Endothelial cell of umbilical vein (primary cell): Measurements from ENCODE around the gene DCC. TPM values are rescaled to one million over a fixed set of nuclear protein-coding genes. Genes with fewer than 3 reads are reported as not detected.

Experiments used
- BruUV-seq: library from RNA; stranded (reverse); fragments of 400-500 nt; replicated peaks from 2 replicates; lab custom pipeline; 2021; lab: Mats Ljungman, UMichigan
- CTCF ChIA-PET: fragments of 300-600, 350-600 bp; sonication (Branson Sonifier 250); formaldehyde crosslinking; loops from one replicate; lab custom pipeline; 2021; ENCODE audit warnings: antibody characterized with exemption, inconsistent platforms; lab: Charles Lee
- POLR2A ChIA-PET: fragments of 300-600, 350-600 bp; sonication (Branson Sonifier 250); formaldehyde crosslinking; loops from one replicate; lab custom pipeline; 2021; ENCODE audit warnings: antibody characterized with exemption, inconsistent platforms; lab: Charles Lee
- DNase-seq: peaks from one replicate; pipeline ENCODE4 v3.0.0-alpha.2; 2011; ENCODE audit warnings: low read depth, low spot score
- FAIRE-seq: peaks from 2 replicates; lab custom pipeline; 2011; peaks lifted over from hg19 to GRCh38; lab: Jason Lieb, UNC
- H2AFZ ChIP-seq: 2 replicates; pipeline ENCODE4 v1.6.0; 2012; ENCODE audit warnings: low read depth, low read length, control low read depth, inconsistent platforms
- H3K27ac ChIP-seq: 2 replicates; pipeline ENCODE4 v1.5.1; 2011; ENCODE audit warnings: low read depth, mild to moderate bottlenecking, control low read depth, low read length, moderate library complexity; ENCODE audit not compliant: insufficient read depth
- H3K27me3 ChIP-seq, 2 experiments: 2 replicates each; pipeline versions ENCODE4 v1.6.0 to v1.6.1; 2011; ENCODE audit warnings: low read length in 2 of 2, mixed read lengths in 1 of 2; ENCODE audit not compliant: control insufficient read depth in 2 of 2, insufficient read depth in 2 of 2
- H3K36me3 ChIP-seq, 2 experiments: 2 replicates in 1 of 2; 3 replicates in 1 of 2; pipeline ENCODE4 v1.5.1; 2011; ENCODE audit warnings: low read length in 2 of 2, mild to moderate bottlenecking in 1 of 2, moderate library complexity in 1 of 2; ENCODE audit not compliant: control insufficient read depth in 2 of 2, insufficient read depth in 2 of 2; ENCODE audit errors: extremely low read depth in 1 of 2
- H3K4me1 ChIP-seq: 3 replicates; pipeline ENCODE4 v1.5.1; 2011; ENCODE audit warnings: mild to moderate bottlenecking, low read length; ENCODE audit not compliant: control insufficient read depth, insufficient read depth; ENCODE audit errors: extremely low read depth
- H3K4me2 ChIP-seq: 2 replicates; pipeline ENCODE4 v1.6.1; 2011; ENCODE audit warnings: low read length, control low read depth, mixed read lengths; ENCODE audit not compliant: insufficient read depth
- H3K4me3 ChIP-seq, 3 experiments: fragments of 200-600 bp in 1 of 3; sonication (generic), shearing (Covaris generic) in 1 of 3; replicated peaks in 1 of 3; 2 replicates each; pipeline ENCODE4 v1.5.1; 2011 to 2016; ENCODE audit warnings: control low read depth in 3 of 3, low read length in 3 of 3, mild to moderate bottlenecking in 2 of 3, inconsistent platforms in 1 of 3, low read depth in 1 of 3, moderate library complexity in 1 of 3; ENCODE audit not compliant: insufficient read depth in 1 of 3
- H3K79me2 ChIP-seq: 2 replicates; pipeline ENCODE4 v1.6.0; 2012; ENCODE audit warnings: low read length, inconsistent platforms; ENCODE audit not compliant: control insufficient read depth, insufficient read depth
- H3K9ac ChIP-seq: replicated peaks from 2 replicates; pipeline ENCODE3; 2011; ENCODE audit warnings: low read length, control low read depth; ENCODE audit not compliant: insufficient read depth; ENCODE audit errors: extremely low read depth
- H3K9me1 ChIP-seq: replicated peaks from 3 replicates; pipeline ENCODE4 v1.6.0; 2011; ENCODE audit warnings: mild to moderate bottlenecking, low read length; ENCODE audit not compliant: control insufficient read depth, insufficient read depth; ENCODE audit errors: extremely low read depth
- H3K9me3 ChIP-seq: replicated peaks from 2 replicates; pipeline ENCODE4 v1.5.1; 2012; ENCODE audit warnings: low read length, inconsistent platforms; ENCODE audit not compliant: control insufficient read depth, insufficient read depth
- H4K20me1 ChIP-seq: replicated peaks from 2 replicates; pipeline ENCODE3; 2011; ENCODE audit warnings: mild to moderate bottlenecking, low read length; ENCODE audit not compliant: control insufficient read depth, insufficient read depth; ENCODE audit errors: extremely low read depth
- CTCF ChIP-seq, 2 donors: IDR thresholded peaks; 1 replicate in 1 of 2; 2 replicates in 1 of 2; pipeline ENCODE4 v1.5.1; 2011; ENCODE audit warnings: low read length in 2 of 2, mild to moderate bottlenecking in 2 of 2, moderate library complexity in 2 of 2, control low read depth in 1 of 2, inconsistent platforms in 1 of 2, low read depth in 1 of 2; ENCODE audit not compliant: insufficient read depth in 1 of 2; ENCODE audit errors: extremely low read depth in 1 of 2
- EZH2 ChIP-seq: IDR thresholded peaks from 2 replicates; pipeline ENCODE4 v1.6.1; 2012; ENCODE audit warnings: borderline replicate concordance, low read depth, mild to moderate bottlenecking, moderate library complexity, low read length, inconsistent platforms; ENCODE audit not compliant: severe bottlenecking
- GATA2 ChIP-seq: IDR thresholded peaks from 2 replicates; pipeline ENCODE4 v1.7.0; 2011; ENCODE audit warnings: low read depth, mild to moderate bottlenecking, moderate library complexity, mixed read lengths, low read length; ENCODE audit not compliant: insufficient read length, insufficient read depth
- MAX ChIP-seq: IDR thresholded peaks from 2 replicates; pipeline ENCODE4 v1.6.1; 2011; ENCODE audit not compliant: insufficient read depth, insufficient read length
- MYC ChIP-seq: IDR thresholded peaks from one replicate; pipeline ENCODE4 v1.6.1; 2011; ENCODE audit warnings: mild to moderate bottlenecking, low read depth, low read length
- POLR2A ChIP-seq: IDR thresholded peaks from 2 replicates; pipeline ENCODE4 v1.6.1; 2012; ENCODE audit warnings: low read depth, mild to moderate bottlenecking, control low read depth, low read length
- POLR2AphosphoS5 ChIP-seq: IDR thresholded peaks from 2 replicates; pipeline ENCODE4 v1.6.1; 2012; ENCODE audit warnings: low read depth, mild to moderate bottlenecking, control low read depth, low read length, moderate library complexity; ENCODE audit not compliant: insufficient read depth
- dilution Hi-C: fragments of 300-500 bp; cut with MboI; formaldehyde crosslinking; loops from one replicate; pipeline ENCODE4 v1.15.0; 2019; ENCODE audit warnings: low sequenced_read_pairs; ENCODE audit not compliant: extremely low pct_ligation_motif_present
- intact Hi-C: fragments of 100-400 bp; cut with micrococcal nuclease; formaldehyde crosslinking; loops from one replicate; pipeline ENCODE4 v1.10.0; 2022
- polyA plus RNA-seq, 4 experiments: library from polyadenylated mRNA; depleted of rRNA in 3 of 4; stranded (reverse) in 3 of 4; unstranded in 1 of 4; fragments of >200 nt; gene quantifications; 2 replicates each; pipeline versions ENCODE4 v1.2.1 to v1.2.3, GENCODE V29; 2011 to 2012; ENCODE audit warnings: missing spikeins in 1 of 4
- total RNA-seq: library from RNA; stranded (reverse); gene quantifications from 2 replicates; pipeline ENCODE4 v1.2.3, GENCODE V29; 2021

Gene DCC
- total and polyA plus RNA-seq, 2 donors (not counting 3 experiments of a cell fraction or from before 2014, with no cell fraction given), result not detected

GRCh38 chr18:52598921-52599320, 258.9 kb downstream of the DCC start:
- dilution Hi-C loops, result no loop called here
- POLR2A ChIA-PET, result no interaction called here
- Histone ChIP-seq H3K4me1 (no peaks in the 10 kb centered on the region), H2AFZ (no peak overlapping the region), H3K9ac (no peak overlapping the region), H3K36me3 (no peaks in the 10 kb centered on the region), H3K9me3 (peaks cover 3% of the 10 kb centered on the region), H3K27me3 (no peaks in the 10 kb centered on the region), H3K9me1 (no peaks in the 10 kb centered on the region), H3K79me2 (no peaks in the 10 kb centered on the region), H4K20me1 (no peaks in the 10 kb centered on the region), H3K27ac (no peak overlapping the region), H3K4me3 (no peak overlapping the region), H3K4me2 (no peak overlapping the region)
- TF ChIP-seq CTCF (IDR thresholded peaks at IDR 0.05; ENCODE audit: extremely low read depth in 1 of 2, insufficient read depth in 1 of 2, low read depth in 1 of 2, low read length in 2 of 2), result no peak
- no peak for TF ChIP-seq GATA2
- no peak for TF ChIP-seq POLR2AphosphoS5
- TF ChIP-seq EZH2, result no peak
- intact Hi-C loops, result no loop called here
- no TSS peak for BruUV-seq
- FAIRE-seq (no peak), DNase-seq (no peak)
- CTCF ChIA-PET, result no interaction called here

- FAIRE-seq (no peak), DNase-seq (no peak)
- Histone ChIP-seq H4K20me1 (no peaks in the 10 kb centered on the region), H3K4me3 (no peak overlapping the region), H3K79me2 (no peaks in the 10 kb centered on the region), H3K9me1 (no peaks in the 10 kb centered on the region), H3K27ac (no peak overlapping the region), H3K27me3 (no peaks in the 10 kb centered on the region), H3K36me3 (no peaks in the 10 kb centered on the region), H3K9me3 (peaks cover 5% of the 10 kb centered on the region), H3K4me2 (no peak overlapping the region), H2AFZ (no peak overlapping the region), H3K4me1 (no peaks in the 10 kb centered on the region), H3K9ac (no peak overlapping the region)
- POLR2A ChIA-PET, result no interaction called here
- CTCF ChIA-PET, result no interaction called here
- BruUV-seq, result no TSS peak
- no peak for TF ChIP-seq CTCF (IDR thresholded peaks at IDR 0.05; ENCODE audit: extremely low read depth in 1 of 2, insufficient read depth in 1 of 2, low read depth in 1 of 2, low read length in 2 of 2)
- TF ChIP-seq MYC, result no peak
- TF ChIP-seq MAX, result no peak
- no peak for TF ChIP-seq POLR2A
- TF ChIP-seq EZH2, result no peak
- TF ChIP-seq POLR2AphosphoS5, result no peak
- intact Hi-C loops, result no loop called here
- dilution Hi-C loops, result no loop called here
Measured at GRCh38 chr18:52602820-52603219, 262.8 kb downstream of the DCC start.
